BLaER1 treated with 17β-estradiol and CSF1 and Interleukin-3, amounts not matched to agents 10 nM and 100 nM (cell line): ENCODE data around the gene LCN12.

ENCODE experiments used
- H3K27ac ChIP-seq, 11 experiments: shearing (Covaris generic); formaldehyde crosslinking; 2 replicates each; pipeline ENCODE4 v1.8.1; 2022
- H3K27me3 ChIP-seq, 11 experiments: shearing (Covaris generic); formaldehyde crosslinking; 2 replicates each; pipeline ENCODE4 v1.8.1; 2022
- H3K36me3 ChIP-seq, 11 experiments: shearing (Covaris generic); formaldehyde crosslinking; 2 replicates each; pipeline ENCODE4 v1.8.1; 2022
- H3K4me1 ChIP-seq, 10 experiments: shearing (Covaris generic); formaldehyde crosslinking; 2 replicates each; pipeline ENCODE4 v1.8.1; 2022
- H3K4me2 ChIP-seq, 11 experiments: shearing (Covaris generic); formaldehyde crosslinking; 2 replicates each; pipeline ENCODE4 v1.8.1; 2022
- H3K4me3 ChIP-seq, 10 experiments: shearing (Covaris generic); formaldehyde crosslinking; 2 replicates each; pipeline ENCODE4 v1.8.1; 2022
- H3K9ac ChIP-seq, 11 experiments: shearing (Covaris generic); formaldehyde crosslinking; 2 replicates each; pipeline ENCODE4 v1.8.1; 2022
- H3K9me3 ChIP-seq, 11 experiments: shearing (Covaris generic); formaldehyde crosslinking; replicated peaks in 1 of 11; 2 replicates each; pipeline ENCODE4 v1.8.1; 2022
- H4K20me1 ChIP-seq, 11 experiments: shearing (Covaris generic); formaldehyde crosslinking; 2 replicates each; pipeline ENCODE4 v1.8.1; 2022
- Cebpa-rat ChIP-seq, 11 experiments: shearing (Covaris generic); IDR thresholded peaks; 2 replicates each; pipeline ENCODE4 v1.8.1; 2022

Gene LCN12

GRCh38 chr9:136977223-136977622 is 25.1 kb downstream of the LCN12 start, which contains the start of gene PTGDS:
Gene PTGDS, plus strand, starts transcription at chr9:136977504. Its CDS starts 75 bp downstream, at chr9:136977579.
- peak within 1 kb of the TSS; percentile 68 to 92 (median 77); a peak in 19 of 22 replicates for H3K4me2 ChIP-seq
- peaks cover 0 to 3% (median under 1%) of the 10 kb centered on the region in 11 experiments; a peak in 7 of 22 replicates for H3K27me3 ChIP-seq
- H3K9me3 ChIP-seq = no peaks in the 10 kb centered on the region
- 0 out of 22 replicates have a peak within 1 kb of the TSS, but pooled peaks of 1 of the 11 experiments have one; percentile 37 for H3K9ac ChIP-seq
- no peak within 1 kb of the TSS for H3K4me3 ChIP-seq
- peak within 1 kb of the TSS in 1 of 11 experiments; percentile 24; a peak in 1 of 22 replicates for H3K27ac ChIP-seq
- no peak for TF ChIP-seq Cebpa-rat (IDR thresholded peaks at IDR 0.05)
- no peaks in the 10 kb centered on the region for H3K36me3 ChIP-seq
- H3K4me1 ChIP-seq = peaks cover 28 to 58% (median 39%) of the 10 kb centered on the region in 10 experiments
- no peaks in the 10 kb centered on the region; a peak in 2 of 22 replicates for H4K20me1 ChIP-seq

DNA sequence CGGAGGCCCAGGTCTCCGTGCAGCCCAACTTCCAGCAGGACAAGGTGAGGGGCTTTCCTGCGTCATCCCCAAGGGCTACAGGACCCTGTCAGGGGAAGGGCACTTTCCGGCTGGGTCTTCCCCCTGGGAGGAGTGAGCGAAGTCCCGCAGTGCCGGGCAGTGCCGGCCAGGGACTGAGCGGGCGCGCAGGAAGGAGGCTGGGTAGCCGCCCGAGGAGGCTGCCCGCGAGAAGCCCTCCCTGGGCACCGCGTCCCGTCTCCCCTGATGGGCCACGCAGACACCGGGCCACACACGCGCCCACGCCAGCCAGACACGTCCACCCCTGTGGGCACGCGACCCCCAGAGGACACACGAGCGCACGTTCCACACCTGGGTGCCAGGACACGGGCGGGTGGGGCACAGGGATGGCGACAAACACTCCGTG is 25.6 kb downstream of the LCN12 start:
- Histone ChIP-seq H3K27ac (no peak overlapping the region), H3K4me3 (no peak overlapping the region), H3K4me1 (peaks cover 28 to 58% (median 39%) of the 10 kb centered on the region in 10 experiments)

DNA sequence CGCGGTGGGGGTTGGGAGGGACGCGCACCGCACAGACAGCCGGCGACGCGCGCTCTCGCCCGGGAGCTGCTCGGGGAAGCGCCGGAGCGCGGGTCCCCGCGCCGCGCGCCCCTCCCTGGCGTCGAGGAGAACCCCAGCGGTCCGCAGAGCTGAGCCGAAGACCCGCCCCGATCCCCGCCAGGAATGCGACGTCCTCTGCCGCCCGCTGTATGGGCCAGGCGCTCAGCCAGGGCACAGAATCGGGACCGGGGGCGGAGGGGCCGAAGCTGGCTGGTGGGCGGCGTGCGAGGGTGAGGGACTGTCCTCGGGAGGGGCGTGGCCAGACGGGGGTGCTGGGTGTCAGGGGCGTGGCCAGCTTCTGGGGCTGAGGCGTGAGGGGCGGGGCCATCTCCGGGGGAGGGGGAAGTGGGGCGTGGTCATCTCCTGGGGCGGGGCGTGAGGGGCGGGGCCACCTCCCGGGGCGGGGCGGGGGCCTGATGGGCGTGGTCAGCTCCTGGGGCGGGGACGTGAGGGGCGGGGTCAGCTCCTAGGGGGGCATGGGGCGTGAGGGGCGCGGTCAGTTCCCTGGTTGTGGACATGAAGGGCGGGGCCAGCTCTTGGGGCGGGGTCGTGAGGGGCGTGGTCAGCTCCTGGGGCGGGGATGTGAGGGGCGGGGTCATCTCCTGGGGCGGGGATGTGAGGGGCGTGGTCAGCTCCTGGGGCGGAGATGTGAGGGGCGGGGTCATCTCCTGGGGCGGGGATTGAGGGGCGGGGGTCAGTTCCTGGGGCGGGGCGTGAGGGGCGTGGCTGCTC is 26.2 kb downstream of the LCN12 start:
- H3K4me2 ChIP-seq = no peak overlapping the region
- H3K36me3 ChIP-seq = no peaks in the 10 kb centered on the region
- TF ChIP-seq Cebpa-rat (IDR thresholded peaks at IDR 0.05) = no peak
- H3K4me3 ChIP-seq = no peak overlapping the region
- no peak overlapping the region for H3K9ac ChIP-seq
- H3K27ac ChIP-seq = no peak overlapping the region
- H3K9me3 ChIP-seq = no peaks in the 10 kb centered on the region
- H3K27me3 ChIP-seq = peaks cover 1 to 14% (median 10%) of the 10 kb centered on the region in 11 experiments; a peak in 21 of 22 replicates
- peaks cover 28 to 58% (median 40%) of the 10 kb centered on the region in 10 experiments for H3K4me1 ChIP-seq
- H4K20me1 ChIP-seq = no peaks in the 10 kb centered on the region; a peak in 3 of 22 replicates

More for the DNA sequence above, 25.6 kb downstream of the LCN12 start:
- H3K9me3 ChIP-seq = no peaks in the 10 kb centered on the region
- peak overlapping the region in 4 of 11 experiments; percentile 9 to 35 (median 26); a peak in 4 of 22 replicates for H3K4me2 ChIP-seq
- no peaks in the 10 kb centered on the region; a peak in 3 of 22 replicates for H4K20me1 ChIP-seq
- H3K9ac ChIP-seq = no peak overlapping the region
- TF ChIP-seq Cebpa-rat (IDR thresholded peaks at IDR 0.05) = no peak
- H3K36me3 ChIP-seq = no peaks in the 10 kb centered on the region
- H3K27me3 ChIP-seq = peaks cover 0 to 8% (median 5%) of the 10 kb centered on the region in 11 experiments; a peak in 10 of 22 replicates

DNA sequence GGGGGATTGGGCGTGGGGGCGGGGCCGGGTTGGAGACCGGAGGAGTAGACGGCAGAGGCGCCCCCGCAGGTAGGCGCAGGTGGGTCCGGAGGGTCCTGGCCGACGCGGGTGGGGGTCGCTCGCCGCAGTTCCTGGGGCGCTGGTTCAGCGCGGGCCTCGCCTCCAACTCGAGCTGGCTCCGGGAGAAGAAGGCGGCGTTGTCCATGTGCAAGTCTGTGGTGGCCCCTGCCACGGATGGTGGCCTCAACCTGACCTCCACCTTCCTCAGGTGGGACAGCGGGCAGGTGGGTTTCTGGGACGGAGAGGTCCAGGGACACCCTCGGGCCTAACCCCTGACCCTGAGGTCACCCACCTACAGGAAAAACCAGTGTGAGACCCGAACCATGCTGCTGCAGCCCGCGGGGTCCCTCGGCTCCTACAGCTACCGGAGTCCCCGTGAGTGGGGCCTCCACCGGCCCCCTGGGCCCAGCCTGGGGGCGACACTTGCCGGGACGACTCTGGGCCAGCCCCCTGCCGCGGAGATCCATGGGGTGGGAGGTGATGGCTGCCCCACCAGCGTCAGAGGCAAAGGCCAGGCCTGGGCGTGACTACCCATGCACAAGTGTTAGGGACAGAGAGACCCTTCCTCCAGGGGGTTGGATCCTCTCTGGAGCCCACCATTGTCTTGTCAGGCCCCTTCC is 26.9 kb downstream of the LCN12 start:
- peak overlapping the region in 9 of 11 experiments; percentile 18 to 54 (median 35); a peak in 15 of 22 replicates for H3K4me2 ChIP-seq
- TF ChIP-seq Cebpa-rat (IDR thresholded peaks at IDR 0.05) = no peak

DNA sequence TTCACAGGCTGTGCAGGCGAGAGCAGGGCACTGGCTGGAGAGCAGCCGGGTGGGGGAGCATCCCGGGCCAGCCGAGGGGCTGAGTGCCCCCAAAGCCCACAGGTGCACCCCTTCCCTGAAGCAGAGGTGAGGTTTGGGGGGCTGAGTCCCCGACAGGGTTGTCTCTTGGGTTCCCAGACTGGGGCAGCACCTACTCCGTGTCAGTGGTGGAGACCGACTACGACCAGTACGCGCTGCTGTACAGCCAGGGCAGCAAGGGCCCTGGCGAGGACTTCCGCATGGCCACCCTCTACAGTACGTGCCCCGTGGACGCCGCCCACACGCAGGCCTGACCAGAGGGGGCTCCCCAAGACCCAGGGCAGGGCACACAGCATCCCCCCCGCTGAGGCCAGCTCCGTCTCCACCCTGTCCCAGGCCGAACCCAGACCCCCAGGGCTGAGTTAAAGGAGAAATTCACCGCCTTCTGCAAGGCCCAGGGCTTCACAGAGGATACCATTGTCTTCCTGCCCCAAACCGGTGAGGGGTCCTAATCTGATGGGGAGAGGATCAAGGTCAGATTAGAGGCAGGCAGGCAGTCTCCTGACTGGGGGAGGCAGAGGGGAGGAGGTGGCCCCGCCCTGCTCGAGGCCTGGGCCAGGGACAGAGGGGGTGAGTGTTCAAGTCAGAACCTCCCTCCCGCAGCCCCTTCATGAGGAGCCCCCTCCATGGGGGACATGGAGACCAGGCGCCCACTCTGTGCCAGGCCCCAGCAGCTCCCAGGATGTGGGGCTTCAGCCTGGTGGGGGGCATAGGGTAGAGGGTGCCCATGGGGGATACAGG is 27.9 kb downstream of the LCN12 start:
- peaks cover 22 to 46% (median 39%) of the 10 kb centered on the region in 10 experiments for H3K4me1 ChIP-seq
- no peaks in the 10 kb centered on the region for H3K36me3 ChIP-seq
- no peaks in the 10 kb centered on the region; a peak in 3 of 22 replicates for H4K20me1 ChIP-seq
- H3K9ac ChIP-seq = 0 out of 22 replicates have a peak overlapping the region, but pooled peaks of 1 of the 11 experiments have one; percentile 13
- TF ChIP-seq Cebpa-rat (IDR thresholded peaks at IDR 0.05) = no peak
- H3K27ac ChIP-seq = no peak overlapping the region
- H3K9me3 ChIP-seq = no peaks in the 10 kb centered on the region
- no peak overlapping the region for H3K4me3 ChIP-seq
- peak overlapping the region in 9 of 11 experiments; percentile 18 to 54 (median 35); a peak in 15 of 22 replicates for H3K4me2 ChIP-seq
- H3K27me3 ChIP-seq = peaks cover 18 to 31% (median 28%) of the 10 kb centered on the region in 11 experiments

More for the DNA sequence above, 26.9 kb downstream of the LCN12 start:
- Histone ChIP-seq H3K4me1 (peaks cover 28 to 51% (median 45%) of the 10 kb centered on the region in 10 experiments), H3K27me3 (peaks cover 9 to 21% (median 18%) of the 10 kb centered on the region in 11 experiments), H3K9ac (0 out of 22 replicates have a peak overlapping the region, but pooled peaks of 1 of the 11 experiments have one; percentile 13), H3K9me3 (no peaks in the 10 kb centered on the region), H3K36me3 (no peaks in the 10 kb centered on the region), H3K4me3 (no peak overlapping the region), H4K20me1 (no peaks in the 10 kb centered on the region; a peak in 3 of 22 replicates), H3K27ac (no peak overlapping the region)

DNA sequence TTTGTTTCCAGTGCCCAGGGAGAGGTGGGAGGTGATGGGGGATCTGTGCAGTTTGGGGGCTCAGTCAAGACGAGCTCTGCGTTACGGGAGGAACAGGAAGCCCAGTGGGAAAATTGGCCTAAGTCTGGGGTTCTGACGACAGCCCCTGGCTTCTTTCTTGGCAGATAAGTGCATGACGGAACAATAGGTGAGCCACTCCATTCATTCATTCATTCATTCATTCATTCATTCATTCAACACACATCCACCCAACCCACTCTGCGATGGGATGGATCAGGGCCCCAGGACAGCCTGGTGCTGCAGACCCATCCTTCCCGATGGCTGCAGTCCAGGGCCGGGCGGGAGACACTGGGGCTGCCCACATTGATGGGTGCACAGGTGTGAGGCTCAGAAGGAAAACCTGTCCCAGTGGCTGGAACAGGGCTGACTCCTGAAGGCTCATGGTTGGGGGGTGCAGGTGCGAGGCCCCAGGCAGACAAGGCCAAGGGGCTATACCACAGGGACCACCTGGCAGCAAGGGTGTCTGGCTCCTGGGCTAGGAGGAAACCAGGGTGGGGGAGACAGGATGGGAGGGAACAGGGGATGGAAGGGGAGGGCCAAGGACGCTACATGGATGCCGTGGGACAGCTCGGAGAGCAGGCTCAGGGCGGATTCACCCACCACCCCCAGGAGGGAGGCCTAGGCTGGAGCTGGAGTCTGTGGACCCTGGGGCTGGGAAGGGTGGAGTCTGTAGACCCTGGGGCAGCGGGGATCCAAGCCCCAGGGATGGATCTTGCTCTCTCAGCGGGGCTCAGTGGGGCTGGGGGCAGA is 28.8 kb downstream of the LCN12 start:
- Histone ChIP-seq H4K20me1 (no peaks in the 10 kb centered on the region; a peak in 1 of 22 replicates), H3K27ac (no peak overlapping the region), H3K9ac (no peak overlapping the region), H3K4me3 (no peak overlapping the region), H3K9me3 (no peaks in the 10 kb centered on the region), H3K36me3 (no peaks in the 10 kb centered on the region), H3K27me3 (peaks cover 27 to 40% (median 37%) of the 10 kb centered on the region in 11 experiments), H3K4me2 (no peak overlapping the region), H3K4me1 (peaks cover 13 to 37% (median 30%) of the 10 kb centered on the region in 10 experiments)
- TF ChIP-seq Cebpa-rat (IDR thresholded peaks at IDR 0.05) = no peak

DNA sequence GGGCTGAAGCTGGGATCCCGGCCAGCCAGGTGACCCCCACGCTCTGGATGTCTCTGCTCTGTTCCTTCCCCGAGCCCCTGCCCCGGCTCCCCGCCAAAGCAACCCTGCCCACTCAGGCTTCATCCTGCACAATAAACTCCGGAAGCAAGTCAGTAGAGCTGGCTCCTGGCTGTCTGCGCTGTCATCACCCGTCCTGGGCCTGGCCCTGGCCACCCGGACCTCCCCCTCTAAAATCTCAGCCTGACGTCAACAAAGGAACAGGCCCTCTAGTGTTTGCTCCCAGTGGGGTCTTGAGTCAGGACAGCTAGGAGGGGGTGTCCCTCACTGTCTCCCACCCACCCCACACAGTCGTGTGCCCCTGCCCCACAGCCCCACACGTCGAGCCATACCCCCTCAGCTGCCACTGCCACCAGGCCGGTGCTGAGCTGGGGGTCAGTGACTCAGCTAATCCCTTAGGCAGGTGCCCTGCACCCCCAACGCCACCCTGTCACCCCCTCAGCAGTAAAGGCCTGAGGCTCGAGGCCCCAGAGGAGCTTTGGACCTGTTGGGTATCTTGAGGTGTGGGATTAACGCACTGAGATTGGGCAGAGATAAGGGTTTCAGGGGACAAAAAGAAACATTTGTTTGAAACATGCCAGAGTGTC is 29.6 kb downstream of the LCN12 start:
- Histone ChIP-seq H3K9ac (no peak overlapping the region), H3K27me3 (peaks cover 33 to 48% (median 45%) of the 10 kb centered on the region in 11 experiments), H3K4me3 (no peak overlapping the region), H3K27ac (no peak overlapping the region), H3K4me2 (no peak overlapping the region), H4K20me1 (no peaks in the 10 kb centered on the region; a peak in 1 of 22 replicates), H3K36me3 (no peaks in the 10 kb centered on the region), H3K9me3 (no peaks in the 10 kb centered on the region), H3K4me1 (peaks cover 8 to 31% (median 23%) of the 10 kb centered on the region in 10 experiments; a peak in 19 of 20 replicates)
- TF ChIP-seq Cebpa-rat (IDR thresholded peaks at IDR 0.05) = no peak
